ENCODE results near the gene CD8B.

- TF ChIP-seq CTCF (IDR thresholded peaks at IDR 0.05; ENCODE audit: poor library complexity, severe bottlenecking) (no peak), SMC3 (conservative IDR thresholded peaks at IDR 0.05; ENCODE audit: poor library complexity) (no peak), TAF1 (IDR thresholded peaks at IDR 0.05; ENCODE audit: low read depth) (no peak), EP300 (conservative IDR thresholded peaks at IDR 0.05; ENCODE audit: poor library complexity, severe bottlenecking) (no peak), POLR2AphosphoS5 (IDR thresholded peaks at IDR 0.05) (no peak), EZH2 (IDR thresholded peaks at IDR 0.05; ENCODE audit: borderline replicate concordance, insufficient read depth, low read length, poor library complexity, severe bottlenecking) (no peak)
Observed at GRCh38 chr2:86833315-86833714, 28.4 kb downstream of the CD8B start.

All from neural cell (in vitro differentiated cells).